Aorta (tissue), 5 donors: ENCODE results near the gene USP10. TPM values are rescaled to one million over a fixed set of nuclear protein-coding genes. Genes with fewer than 3 reads are reported as not detected.

Experiments
- ATAC-seq: fragments of 200-7000 bp; cut with Tn5 transposase; one replicate; pipeline ENCODE4 v1.9.1; 2022; ENCODE audit warnings: moderate library complexity; ENCODE audit not compliant: low FRiP score
- DNase-seq, 2 donors: peaks; one replicate each; pipeline ENCODE4 v3.0.0-alpha.2; 2020
- H3K27ac ChIP-seq, 2 donors: one replicate each; pipeline ENCODE4 v1.5.1; 2013; ENCODE audit warnings: low read length in 2 of 2, mild to moderate bottlenecking in 2 of 2, moderate library complexity in 2 of 2, control low read depth in 1 of 2, inconsistent platforms in 1 of 2, low read depth in 1 of 2
- H3K27me3 ChIP-seq, 2 donors: one replicate each; pipeline ENCODE4 v1.6.1; 2013; ENCODE audit warnings: control low read depth in 1 of 2, low read length in 1 of 2, mild to moderate bottlenecking in 1 of 2, moderate library complexity in 1 of 2; ENCODE audit not compliant: insufficient read depth in 2 of 2, control insufficient read depth in 1 of 2
- H3K36me3 ChIP-seq, 2 donors: one replicate each; pipeline ENCODE4 v1.6.1; 2013; ENCODE audit warnings: control low read depth in 1 of 2, low read length in 1 of 2, mild to moderate bottlenecking in 1 of 2; ENCODE audit not compliant: insufficient read depth in 2 of 2, control insufficient read depth in 1 of 2
- H3K4me1 ChIP-seq, 2 donors: one replicate each; pipeline ENCODE4 v1.6.1; 2013; ENCODE audit warnings: low read length in 2 of 2, control low read depth in 1 of 2, mild to moderate bottlenecking in 1 of 2, moderate library complexity in 1 of 2; ENCODE audit not compliant: insufficient read depth in 2 of 2, control insufficient read depth in 1 of 2
- H3K4me3 ChIP-seq, 2 donors: one replicate each; pipeline ENCODE4 v1.5.1; 2013; ENCODE audit warnings: low read length in 2 of 2, control low read depth in 1 of 2, mild to moderate bottlenecking in 1 of 2
- H3K9me3 ChIP-seq: one replicate; pipeline ENCODE4 v1.6.1; 2013; ENCODE audit warnings: mild to moderate bottlenecking, low read length; ENCODE audit not compliant: control insufficient read depth
- WGBS, 2 donors: extraction: QIAGEN DNeasy Blood & Tissue Kit; methylation state at CpG; one replicate each; pipeline ENCODE4 v1.1.7; 2013; 5-methylcytosine and 5-hydroxymethylcytosine counted together
- intact Hi-C, 2 donors: fragments of 100-400 bp; cut with DNase I; formaldehyde crosslinking; loops; one replicate each; pipeline versions ENCODE4 v1.14.2 to v1.15.0; 2022
- polyA plus RNA-seq, 2 donors: library from polyadenylated mRNA; stranded (reverse); fragments of 200-250 nt; gene quantifications; one replicate each; pipeline ENCODE4 v1.2.3, GENCODE V29; 2013
- total RNA-seq, 2 donors: library from RNA; stranded (reverse); fragmentation: NEBNext Ultra II Directional; extraction: Animal tissue kit (Norgen Biotek cat#: 25700); gene quantifications; one replicate each; pipeline ENCODE4 v1.2.1, GENCODE V29; 2021
- donor health status: healthy with polysubstance abuse.
- donor health status: Bipolar disorder and iron deficiency.
- donor health status: DM: no; HTN: no; CAD: no.
- donor health status: DM: no; HTN: no; CAD: no.
- donor health status: DM: yes; HTN: yes; CAD: no.

Gene USP10
- total and polyA plus RNA-seq, 4 donors: 14.0 to 59.4 (median 40.1) TPM

GRCh38 chr16:84700446-84701300 is 873 bp downstream of the USP10 start:
- Histone ChIP-seq H3K36me3 (no peaks in the 10 kb centered on the region), H3K9me3 (no peaks in the 10 kb centered on the region), H3K4me1 (no peaks in the 10 kb centered on the region), H3K27me3 (no peaks in the 10 kb centered on the region), H3K4me3 (peak overlapping the region; percentile 78 to 86), H3K27ac (peak overlapping the region in 1 of 2 donors; percentile 17)
- 10 to 11% methylated on average over 23 to 28 of the region's 28 CpGs for WGBS, 2 donors
- DNase-seq (no peak), ATAC-seq (peak; percentile 47)
- intact Hi-C loops: no loop called here

DNA sequence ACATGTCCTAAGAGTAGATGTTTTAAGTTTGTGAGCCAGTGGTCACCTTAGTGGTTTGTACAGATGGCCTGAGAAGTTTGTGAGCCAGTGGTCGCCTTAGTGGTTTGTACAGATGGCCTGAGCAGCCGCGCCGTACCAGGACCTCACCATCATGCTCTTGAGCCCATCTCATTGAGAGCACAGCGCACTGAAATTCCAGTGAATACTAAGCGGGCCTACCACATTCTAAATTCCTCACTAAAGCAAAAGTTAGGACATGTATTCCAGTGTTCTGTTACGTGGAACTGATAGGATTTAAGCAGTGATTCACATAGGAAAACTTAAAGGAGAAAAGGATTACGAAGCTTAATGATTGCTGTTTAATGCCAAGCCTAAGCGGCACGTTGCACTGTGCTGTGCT is 3.9 kb downstream of the USP10 start:
- ATAC-seq (no peak), DNase-seq (no peak)
- Histone ChIP-seq H3K4me1 (no peaks in the 10 kb centered on the region), H3K27ac (no peak overlapping the region), H3K27me3 (no peaks in the 10 kb centered on the region), H3K36me3 (no peaks in the 10 kb centered on the region), H3K9me3 (no peaks in the 10 kb centered on the region), H3K4me3 (no peak overlapping the region)
- intact Hi-C loops: no loop called here
- 96 to 97% methylated on average over 10 of the region's 10 CpGs for WGBS, 2 donors

- ATAC-seq (no peak), DNase-seq (no peak)
- Histone ChIP-seq H3K4me3 (no peak overlapping the region), H3K27me3 (no peaks in the 10 kb centered on the region), H3K36me3 (no peaks in the 10 kb centered on the region), H3K27ac (no peak overlapping the region), H3K4me1 (no peaks in the 10 kb centered on the region), H3K9me3 (no peaks in the 10 kb centered on the region)
- WGBS, 2 donors: 89 to 97% methylated on average over 2 of the region's 2 CpGs
- intact Hi-C loops: no loop called here
Measured at GRCh38 chr16:84704253-84704652, 4.5 kb downstream of the USP10 start.

- intact Hi-C loops: no loop called here
- no peaks in the 10 kb centered on the region for H3K36me3 ChIP-seq
- no peaks in the 10 kb centered on the region for H3K9me3 ChIP-seq
- no peak for ATAC-seq
- DNase-seq: no peak
- H3K27ac ChIP-seq: no peak overlapping the region
- no peak overlapping the region for H3K4me3 ChIP-seq
- WGBS, 2 donors: 97% methylated on average over 1 of the region's 1 CpG
- H3K27me3 ChIP-seq: no peaks in the 10 kb centered on the region
- no peaks in the 10 kb centered on the region for H3K4me1 ChIP-seq
Measured at GRCh38 chr16:84706856-84707255, 7.1 kb downstream of the USP10 start.

DNA sequence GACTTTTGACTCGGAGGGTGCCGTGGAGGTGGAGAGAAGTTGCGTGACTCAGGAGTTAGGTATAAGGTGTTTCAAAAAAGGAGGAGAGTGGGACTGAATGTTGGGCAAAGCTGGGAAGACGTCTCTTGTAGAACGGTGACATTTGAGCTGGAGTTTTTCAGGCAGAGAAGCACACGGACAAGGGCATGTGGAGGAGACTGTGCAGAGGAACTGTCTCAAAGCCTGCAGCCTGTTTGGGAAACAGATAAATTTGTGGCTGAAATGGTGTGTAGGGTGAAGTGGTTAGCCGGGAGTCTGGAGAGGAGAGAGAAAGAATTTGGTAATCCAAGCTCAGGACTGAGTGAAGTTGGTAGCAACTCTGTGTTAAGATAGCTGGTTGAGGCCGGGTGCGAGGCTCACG is 9.8 kb downstream of the USP10 start:
- Histone ChIP-seq H3K4me1 (no peaks in the 10 kb centered on the region), H3K36me3 (no peaks in the 10 kb centered on the region), H3K9me3 (no peaks in the 10 kb centered on the region), H3K4me3 (no peak overlapping the region), H3K27ac (no peak overlapping the region), H3K27me3 (no peaks in the 10 kb centered on the region)
- intact Hi-C loops: no loop called here
- no peak for DNase-seq
- no peak for ATAC-seq
- 90 to 92% methylated on average over 10 of the region's 10 CpGs for WGBS, 2 donors

DNA sequence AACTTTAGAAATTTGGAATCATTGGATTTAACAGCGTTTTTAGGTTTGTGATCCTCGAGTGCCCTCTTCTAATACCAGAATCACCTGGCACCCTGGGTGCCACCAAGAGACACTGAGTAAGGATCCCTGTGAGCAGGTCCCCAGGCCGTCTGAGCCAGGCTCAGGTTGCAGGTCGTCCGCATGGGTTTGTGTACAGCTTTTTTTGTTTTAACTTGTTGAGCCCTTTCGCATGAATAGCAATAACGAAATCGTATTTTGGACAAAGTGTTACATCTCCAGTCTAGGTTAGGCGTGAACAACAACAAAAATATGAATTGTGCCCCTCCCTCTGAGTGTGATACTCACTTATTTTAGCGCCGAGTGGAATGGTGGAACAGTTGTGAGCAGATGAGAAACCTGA is 10.9 kb downstream of the USP10 start:
- intact Hi-C loops: no loop called here
- Histone ChIP-seq H3K36me3 (no peaks in the 10 kb centered on the region), H3K4me1 (no peaks in the 10 kb centered on the region), H3K4me3 (no peak overlapping the region), H3K27me3 (no peaks in the 10 kb centered on the region), H3K9me3 (no peaks in the 10 kb centered on the region), H3K27ac (no peak overlapping the region)
- 88 to 89% methylated on average over 11 of the region's 11 CpGs for WGBS, 2 donors
- DNase-seq: no peak
- ATAC-seq: no peak

DNA sequence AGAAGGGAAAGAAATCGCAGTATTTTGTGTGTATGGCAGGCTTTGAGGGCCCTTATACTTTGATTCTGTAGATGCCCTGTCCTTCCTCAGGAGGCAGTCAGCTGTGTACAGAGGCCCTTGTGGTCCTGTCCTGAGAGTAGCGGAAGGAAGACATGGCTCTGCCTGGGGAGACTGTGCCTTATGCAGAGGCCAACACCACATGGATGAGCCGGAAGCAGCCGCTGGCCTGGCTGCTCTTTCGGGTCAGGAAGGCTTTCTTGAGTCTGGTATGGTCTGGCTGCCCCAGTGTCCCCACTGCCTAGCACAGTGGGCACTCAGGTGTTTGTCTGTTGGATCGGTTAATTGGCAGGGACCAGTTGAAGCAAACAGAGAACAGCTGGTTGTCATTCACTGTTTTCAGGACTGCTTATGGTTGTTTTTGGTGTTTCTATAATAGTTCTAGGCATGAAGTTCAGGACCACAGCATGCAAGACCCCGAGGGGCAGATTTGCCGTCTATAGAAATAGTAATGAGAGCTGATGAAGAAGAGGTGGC is 12.4 kb downstream of the USP10 start:
- Histone ChIP-seq H3K9me3 (no peaks in the 10 kb centered on the region), H3K4me1 (no peaks in the 10 kb centered on the region), H3K27me3 (no peaks in the 10 kb centered on the region), H3K4me3 (no peak overlapping the region), H3K36me3 (peaks cover 0 to 3% of the 10 kb centered on the region in 2 donors), H3K27ac (no peak overlapping the region)
- intact Hi-C loops: no loop called here
- DNase-seq: no peak
- 92 to 96% methylated on average over 8 of the region's 8 CpGs for WGBS, 2 donors
- no peak for ATAC-seq

- peaks cover 0 to 3% of the 10 kb centered on the region in 2 donors for H3K36me3 ChIP-seq
- H3K27ac ChIP-seq: no peak overlapping the region
- no peak for ATAC-seq
- H3K27me3 ChIP-seq: no peaks in the 10 kb centered on the region
- DNase-seq: no peak
- intact Hi-C loops: no loop called here
- 92 to 95% methylated on average over 13 of the region's 13 CpGs for WGBS, 2 donors
- no peaks in the 10 kb centered on the region for H3K9me3 ChIP-seq
- no peak overlapping the region for H3K4me3 ChIP-seq
- H3K4me1 ChIP-seq: no peaks in the 10 kb centered on the region
Measured at GRCh38 chr16:84712801-84713775, 13.3 kb downstream of the USP10 start.
